Measurements from ENCODE around the gene KHDC1.

DNA sequence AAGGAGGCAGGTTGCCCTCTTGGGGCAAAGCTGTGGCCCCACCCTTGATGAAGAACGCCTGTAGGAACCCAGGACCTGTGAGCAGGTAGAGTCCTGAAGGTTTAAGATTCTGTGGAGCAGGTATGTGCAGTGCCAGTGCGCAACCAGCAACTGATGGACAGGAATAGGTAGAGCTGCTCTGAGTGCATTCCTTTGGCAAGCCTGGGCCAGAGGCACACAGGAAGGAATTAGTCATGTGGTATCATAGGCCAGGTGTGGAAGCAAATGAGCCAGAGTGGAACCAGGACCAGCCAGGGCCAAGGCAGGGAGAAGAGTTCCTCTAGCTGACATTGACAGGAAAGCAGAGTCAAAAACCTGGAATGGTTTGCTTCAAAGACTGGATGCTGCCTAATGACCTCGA lies 1.4 kb upstream of the KHDC1 start:
- TF ChIP-seq CTCF (IDR thresholded peaks at IDR 0.05; ENCODE audit: low read depth, low read length, missing input control), result no peak
- TF ChIP-seq, protein P1, sequence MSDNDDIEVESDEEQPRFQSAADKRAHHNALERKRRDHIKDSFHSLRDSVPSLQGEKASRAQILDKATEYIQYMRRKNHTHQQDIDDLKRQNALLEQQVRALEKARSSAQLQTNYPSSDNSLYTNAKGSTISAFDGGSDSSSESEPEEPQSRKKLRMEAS (IDR thresholded peaks at IDR 0.05), result no peak
- TF ChIP-seq YY1 (IDR thresholded peaks at IDR 0.05), result no peak
- no peak for TF ChIP-seq TAF1 (conservative IDR thresholded peaks at IDR 0.05)
- TF ChIP-seq, protein P2, sequence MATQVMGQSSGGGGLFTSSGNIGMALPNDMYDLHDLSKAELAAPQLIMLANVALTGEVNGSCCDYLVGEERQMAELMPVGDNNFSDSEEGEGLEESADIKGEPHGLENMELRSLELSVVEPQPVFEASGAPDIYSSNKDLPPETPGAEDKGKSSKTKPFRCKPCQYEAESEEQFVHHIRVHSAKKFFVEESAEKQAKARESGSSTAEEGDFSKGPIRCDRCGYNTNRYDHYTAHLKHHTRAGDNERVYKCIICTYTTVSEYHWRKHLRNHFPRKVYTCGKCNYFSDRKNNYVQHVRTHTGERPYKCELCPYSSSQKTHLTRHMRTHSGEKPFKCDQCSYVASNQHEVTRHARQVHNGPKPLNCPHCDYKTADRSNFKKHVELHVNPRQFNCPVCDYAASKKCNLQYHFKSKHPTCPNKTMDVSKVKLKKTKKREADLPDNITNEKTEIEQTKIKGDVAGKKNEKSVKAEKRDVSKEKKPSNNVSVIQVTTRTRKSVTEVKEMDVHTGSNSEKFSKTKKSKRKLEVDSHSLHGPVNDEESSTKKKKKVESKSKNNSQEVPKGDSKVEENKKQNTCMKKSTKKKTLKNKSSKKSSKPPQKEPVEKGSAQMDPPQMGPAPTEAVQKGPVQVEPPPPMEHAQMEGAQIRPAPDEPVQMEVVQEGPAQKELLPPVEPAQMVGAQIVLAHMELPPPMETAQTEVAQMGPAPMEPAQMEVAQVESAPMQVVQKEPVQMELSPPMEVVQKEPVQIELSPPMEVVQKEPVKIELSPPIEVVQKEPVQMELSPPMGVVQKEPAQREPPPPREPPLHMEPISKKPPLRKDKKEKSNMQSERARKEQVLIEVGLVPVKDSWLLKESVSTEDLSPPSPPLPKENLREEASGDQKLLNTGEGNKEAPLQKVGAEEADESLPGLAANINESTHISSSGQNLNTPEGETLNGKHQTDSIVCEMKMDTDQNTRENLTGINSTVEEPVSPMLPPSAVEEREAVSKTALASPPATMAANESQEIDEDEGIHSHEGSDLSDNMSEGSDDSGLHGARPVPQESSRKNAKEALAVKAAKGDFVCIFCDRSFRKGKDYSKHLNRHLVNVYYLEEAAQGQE (IDR thresholded peaks at IDR 0.05), result no peak
- no peak for TF ChIP-seq GABPA (IDR thresholded peaks at IDR 0.05 in 1 of 2, conservative IDR thresholded peaks at IDR 0.05 in 1 of 2)
- TF ChIP-seq RAD21 (IDR thresholded peaks at IDR 0.05), result no peak
- no peak for TF ChIP-seq JUND (IDR thresholded peaks at IDR 0.05)
- no peak for TF ChIP-seq SP1 (IDR thresholded peaks at IDR 0.05)
- TF ChIP-seq HNF4G (IDR thresholded peaks at IDR 0.05), result no peak
- no peak for TF ChIP-seq FOXA2 (IDR thresholded peaks at IDR 0.05)
- TF ChIP-seq ATF3 (IDR thresholded peaks at IDR 0.05), result no peak
- TF ChIP-seq RXRA (IDR thresholded peaks at IDR 0.05), result no peak
- TF ChIP-seq, protein P3, sequence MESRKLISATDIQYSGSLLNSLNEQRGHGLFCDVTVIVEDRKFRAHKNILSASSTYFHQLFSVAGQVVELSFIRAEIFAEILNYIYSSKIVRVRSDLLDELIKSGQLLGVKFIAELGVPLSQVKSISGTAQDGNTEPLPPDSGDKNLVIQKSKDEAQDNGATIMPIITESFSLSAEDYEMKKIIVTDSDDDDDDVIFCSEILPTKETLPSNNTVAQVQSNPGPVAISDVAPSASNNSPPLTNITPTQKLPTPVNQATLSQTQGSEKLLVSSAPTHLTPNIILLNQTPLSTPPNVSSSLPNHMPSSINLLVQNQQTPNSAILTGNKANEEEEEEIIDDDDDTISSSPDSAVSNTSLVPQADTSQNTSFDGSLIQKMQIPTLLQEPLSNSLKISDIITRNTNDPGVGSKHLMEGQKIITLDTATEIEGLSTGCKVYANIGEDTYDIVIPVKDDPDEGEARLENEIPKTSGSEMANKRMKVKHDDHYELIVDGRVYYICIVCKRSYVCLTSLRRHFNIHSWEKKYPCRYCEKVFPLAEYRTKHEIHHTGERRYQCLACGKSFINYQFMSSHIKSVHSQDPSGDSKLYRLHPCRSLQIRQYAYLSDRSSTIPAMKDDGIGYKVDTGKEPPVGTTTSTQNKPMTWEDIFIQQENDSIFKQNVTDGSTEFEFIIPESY (IDR thresholded peaks at IDR 0.05), result no peak
